Astrocyte (in vitro differentiated cells and primary cell): ENCODE results near the gene PRRT1B.

Source experiments
- EZH2 ChIP-seq: IDR thresholded peaks from 2 replicates; pipeline ENCODE4 v1.6.1; 2012; ENCODE audit warnings: mild to moderate bottlenecking, low read length, inconsistent platforms; ENCODE audit not compliant: insufficient read depth
- TF ChIP-seq, protein P1 (sequence below): IDR thresholded peaks from 2 replicates; pipeline ENCODE4 v1.5.1; 2011; ENCODE audit warnings: low read depth, mild to moderate bottlenecking, inconsistent platforms, low read length, moderate library complexity; ENCODE audit not compliant: insufficient read depth

- TF ChIP-seq, protein P1, sequence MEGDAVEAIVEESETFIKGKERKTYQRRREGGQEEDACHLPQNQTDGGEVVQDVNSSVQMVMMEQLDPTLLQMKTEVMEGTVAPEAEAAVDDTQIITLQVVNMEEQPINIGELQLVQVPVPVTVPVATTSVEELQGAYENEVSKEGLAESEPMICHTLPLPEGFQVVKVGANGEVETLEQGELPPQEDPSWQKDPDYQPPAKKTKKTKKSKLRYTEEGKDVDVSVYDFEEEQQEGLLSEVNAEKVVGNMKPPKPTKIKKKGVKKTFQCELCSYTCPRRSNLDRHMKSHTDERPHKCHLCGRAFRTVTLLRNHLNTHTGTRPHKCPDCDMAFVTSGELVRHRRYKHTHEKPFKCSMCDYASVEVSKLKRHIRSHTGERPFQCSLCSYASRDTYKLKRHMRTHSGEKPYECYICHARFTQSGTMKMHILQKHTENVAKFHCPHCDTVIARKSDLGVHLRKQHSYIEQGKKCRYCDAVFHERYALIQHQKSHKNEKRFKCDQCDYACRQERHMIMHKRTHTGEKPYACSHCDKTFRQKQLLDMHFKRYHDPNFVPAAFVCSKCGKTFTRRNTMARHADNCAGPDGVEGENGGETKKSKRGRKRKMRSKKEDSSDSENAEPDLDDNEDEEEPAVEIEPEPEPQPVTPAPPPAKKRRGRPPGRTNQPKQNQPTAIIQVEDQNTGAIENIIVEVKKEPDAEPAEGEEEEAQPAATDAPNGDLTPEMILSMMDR: no peak
- no peak for TF ChIP-seq EZH2
Measured at GRCh38 chr9:131593091-131593820, 47.9 kb downstream of the PRRT1B start.
